ENCODE measurements around the gene CD83. TPM values are rescaled to one million over a fixed set of nuclear protein-coding genes. Genes with fewer than 3 reads are reported as not detected.

CD83 gene
- total RNA-seq, 4 donors from 2014 or later, result 4.9 to 20.4 (median 12.4) TPM

- no peak for DNase-seq (ENCODE audit: low spot score)
- TF ChIP-seq CTCF (IDR thresholded peaks at IDR 0.05), result no peak
These were observed 34.2 kb downstream of the CD83 start for GRCh38 chr6:14151773-14152172.

DNA sequence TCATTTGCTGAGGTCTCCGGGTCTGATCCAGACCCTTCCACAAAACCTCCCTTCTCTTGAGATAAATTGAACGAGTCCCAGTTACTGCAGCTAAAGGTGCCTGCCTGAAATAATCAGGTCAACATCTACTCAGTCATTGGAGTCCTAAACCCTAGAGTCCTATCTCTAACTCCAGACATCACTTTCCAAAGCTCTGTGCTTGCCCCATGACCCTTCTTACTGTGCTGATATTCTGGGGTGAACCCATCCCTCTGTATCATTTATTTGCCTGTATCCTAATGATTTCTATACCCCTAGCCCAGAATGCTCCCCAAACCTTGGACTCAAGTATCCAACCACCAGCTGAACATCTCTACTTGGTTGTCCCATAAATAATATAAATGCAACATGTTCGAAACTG lies 35.7 kb downstream of the CD83 start:
- TF ChIP-seq CTCF (IDR thresholded peaks at IDR 0.05), result no peak
- ATAC-seq (ENCODE audit: low FRiP score) (no peak), DNase-seq (ENCODE audit: low spot score) (no peak)

More at GRCh38 chr6:14151773-14152172, 34.2 kb downstream of the CD83 start:
- ATAC-seq (ENCODE audit: low FRiP score), result no peak

- no peak for DNase-seq (ENCODE audit: low spot score)
- ATAC-seq (ENCODE audit: low FRiP score), result no peak
- no peak for TF ChIP-seq CTCF (IDR thresholded peaks at IDR 0.05)
These were observed 41.5 kb downstream of the CD83 start for GRCh38 chr6:14159090-14159489.

DNA sequence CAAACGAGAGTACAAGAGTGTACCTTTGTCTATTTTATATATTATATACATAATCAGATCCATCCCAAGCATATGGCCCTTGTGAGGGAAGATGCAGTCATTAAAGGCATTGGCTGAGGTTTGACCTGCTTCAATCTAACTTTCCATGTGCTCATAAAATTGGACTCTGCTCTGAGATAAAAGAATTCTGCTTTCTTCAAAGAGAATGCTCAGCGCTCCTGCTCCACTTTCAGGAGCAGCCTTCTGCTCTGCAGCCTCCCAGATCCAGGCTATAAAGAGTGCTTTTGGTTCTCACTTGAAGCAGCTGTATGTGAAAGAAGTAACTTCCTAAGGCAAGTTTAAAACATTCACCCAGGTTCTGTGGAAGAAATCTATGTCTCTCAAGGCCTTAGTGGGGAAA lies 45.3 kb downstream of the CD83 start:
- ATAC-seq (ENCODE audit: low FRiP score) (no peak), DNase-seq (ENCODE audit: low spot score) (no peak)
- TF ChIP-seq CTCF (IDR thresholded peaks at IDR 0.05), result no peak

GRCh38 chr6:14165091-14165490 lies 47.5 kb downstream of the CD83 start:
- no peak for TF ChIP-seq CTCF (IDR thresholded peaks at IDR 0.05)
- ATAC-seq (ENCODE audit: low FRiP score) (no peak), DNase-seq (ENCODE audit: low spot score) (no peak)

- DNase-seq (ENCODE audit: low spot score) (no peak), ATAC-seq (ENCODE audit: low FRiP score) (no peak)
- no peak for TF ChIP-seq CTCF (IDR thresholded peaks at IDR 0.05)
These were observed 49.3 kb downstream of the CD83 start for GRCh38 chr6:14166839-14167238.

DNA sequence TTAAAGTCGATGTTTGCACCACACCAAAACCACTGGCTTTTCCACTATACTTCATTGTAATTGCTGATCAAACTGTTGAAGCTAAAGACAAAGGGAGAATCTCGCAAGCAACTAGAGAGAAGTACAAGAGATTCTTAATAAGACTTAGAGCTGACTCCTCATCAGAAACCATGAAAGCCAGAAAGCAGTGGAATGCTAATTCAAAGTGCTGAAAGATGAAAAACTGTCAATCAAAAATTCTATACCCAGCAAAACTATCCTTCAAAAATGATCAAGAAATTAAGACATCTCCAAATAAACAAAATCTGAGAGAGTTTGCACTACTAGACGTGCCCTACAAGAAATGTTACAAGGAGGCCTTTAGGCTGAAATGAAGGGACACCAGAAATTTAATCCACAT lies 52.6 kb downstream of the CD83 start:
- ATAC-seq (ENCODE audit: low FRiP score) (no peak), DNase-seq (ENCODE audit: low spot score) (no peak)
- TF ChIP-seq CTCF (IDR thresholded peaks at IDR 0.05), result no peak

Data from omental fat pad (tissue), 4 donors.